DND-41 (cell line): Measurements from ENCODE around the gene ACAP2.
"Not testable (repeated sequence)": the region's sequence is repeated elsewhere in the genome, so short reads cannot be mapped to it uniquely, and the experiment has no call there.

Source experiments
- ATAC-seq: fragments of 200-7000 bp; cut with Tn5 transposase; 3 replicates; pipeline ENCODE4 v1.9.1; 2021; ENCODE audit warnings: low read depth; ENCODE audit not compliant: insufficient read depth
- DNase-seq: peaks from one replicate; pipeline ENCODE4 v3.0.0-alpha.2; 2020
- H2AFZ ChIP-seq: 2 replicates; pipeline ENCODE4 v1.6.0; 2012; ENCODE audit warnings: low read depth, low read length
- H3K27ac ChIP-seq: 2 replicates; pipeline ENCODE4 v1.5.1; 2012; ENCODE audit warnings: low read length, inconsistent platforms
- H3K27me3 ChIP-seq: fragments of 200-600 bp; sonication (generic); 2 replicates; pipeline ENCODE4 v1.6.0; 2012; ENCODE audit warnings: low read length, mild to moderate bottlenecking, inconsistent platforms; ENCODE audit not compliant: insufficient read depth, poor library complexity
- H3K36me3 ChIP-seq: 2 replicates; pipeline ENCODE4 v1.5.1; 2012; ENCODE audit warnings: low read length, inconsistent platforms; ENCODE audit not compliant: insufficient read depth
- H3K4me1 ChIP-seq: 2 replicates; pipeline ENCODE4 v1.5.1; 2012; ENCODE audit warnings: mild to moderate bottlenecking, low read length; ENCODE audit not compliant: insufficient read depth
- H3K4me2 ChIP-seq: 2 replicates; pipeline ENCODE4 v1.6.0; 2012; ENCODE audit warnings: mild to moderate bottlenecking, moderate library complexity, low read length, inconsistent platforms; ENCODE audit not compliant: insufficient read depth
- H3K4me3 ChIP-seq, 2 experiments: fragments of 200-600 bp in 1 of 2; shearing (Covaris generic) in 1 of 2; 2 replicates each; pipeline ENCODE4 v1.5.1; 2012 to 2016; ENCODE audit warnings: inconsistent platforms in 2 of 2, low read length in 2 of 2, mild to moderate bottlenecking in 2 of 2, low read depth in 1 of 2, moderate library complexity in 1 of 2
- H3K79me2 ChIP-seq: 2 replicates; pipeline ENCODE4 v1.6.0; 2012; ENCODE audit warnings: low read length, inconsistent platforms; ENCODE audit not compliant: insufficient read depth
- H3K9ac ChIP-seq: 2 replicates; pipeline ENCODE4 v1.6.0; 2012; ENCODE audit warnings: low read depth, mild to moderate bottlenecking, inconsistent platforms, low read length, moderate library complexity
- H3K9me3 ChIP-seq: 2 replicates; pipeline ENCODE4 v1.5.1; 2012; ENCODE audit warnings: low read length, moderate library complexity, mild to moderate bottlenecking, inconsistent platforms; ENCODE audit not compliant: insufficient read depth, severe bottlenecking
- H4K20me1 ChIP-seq: 2 replicates; pipeline ENCODE4 v1.6.0; 2012; ENCODE audit warnings: low read length; ENCODE audit not compliant: insufficient read depth
- EZH2 ChIP-seq: IDR thresholded peaks from 3 replicates; pipeline ENCODE4 v1.6.1; 2012; ENCODE audit warnings: borderline replicate concordance, low read depth, mild to moderate bottlenecking, moderate library complexity, low read length, inconsistent platforms; ENCODE audit not compliant: severe bottlenecking
- TF ChIP-seq, protein P1 (sequence below): IDR thresholded peaks from 2 replicates; pipeline ENCODE4 v1.5.1; 2012; ENCODE audit warnings: borderline replicate concordance, low read length, moderate library complexity, mild to moderate bottlenecking; ENCODE audit not compliant: poor library complexity, severe bottlenecking; ENCODE audit errors: extremely low read depth

ACAP2 gene

DNA sequence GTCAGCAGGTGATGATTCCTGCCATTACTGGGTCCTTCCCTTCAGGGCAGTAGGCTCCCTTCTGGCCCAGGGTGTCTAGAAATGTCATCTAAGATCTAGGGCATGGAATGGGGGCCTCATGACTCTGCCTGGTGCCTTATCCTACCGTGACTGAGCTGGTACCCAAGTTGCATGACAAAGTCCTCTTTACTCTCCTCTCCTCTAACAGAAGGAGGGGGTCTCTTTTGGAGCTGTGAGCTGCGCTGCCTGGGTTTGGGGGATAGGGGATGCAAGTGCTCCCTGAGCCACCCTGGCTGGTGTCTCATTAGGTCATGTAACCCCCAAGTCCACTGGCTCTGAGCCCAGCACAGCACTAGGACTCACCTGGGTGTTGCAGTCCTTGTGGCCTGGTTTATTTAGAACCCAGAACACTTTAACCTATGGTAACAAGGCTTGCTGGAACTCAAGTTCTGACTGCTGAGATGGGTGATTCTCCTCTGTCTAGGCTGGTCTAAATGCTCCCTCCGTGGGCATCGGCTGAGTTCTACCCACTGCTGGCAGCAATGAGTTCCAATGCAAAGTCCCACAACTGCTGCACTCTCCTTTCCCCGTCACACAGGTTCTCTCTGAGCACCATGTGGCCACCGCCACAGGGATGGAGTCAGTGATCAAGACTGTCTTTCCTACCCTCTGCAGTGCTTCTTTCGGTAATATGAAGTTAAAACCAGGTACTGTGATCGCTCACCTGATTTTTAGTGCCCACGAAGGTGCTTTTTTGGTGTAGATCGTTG is 205.8 kb downstream of the ACAP2 start:
- H3K4me1 ChIP-seq, result no peaks in the 10 kb centered on the region
- no peak overlapping the region for H3K4me2 ChIP-seq
- TF ChIP-seq, protein P1, sequence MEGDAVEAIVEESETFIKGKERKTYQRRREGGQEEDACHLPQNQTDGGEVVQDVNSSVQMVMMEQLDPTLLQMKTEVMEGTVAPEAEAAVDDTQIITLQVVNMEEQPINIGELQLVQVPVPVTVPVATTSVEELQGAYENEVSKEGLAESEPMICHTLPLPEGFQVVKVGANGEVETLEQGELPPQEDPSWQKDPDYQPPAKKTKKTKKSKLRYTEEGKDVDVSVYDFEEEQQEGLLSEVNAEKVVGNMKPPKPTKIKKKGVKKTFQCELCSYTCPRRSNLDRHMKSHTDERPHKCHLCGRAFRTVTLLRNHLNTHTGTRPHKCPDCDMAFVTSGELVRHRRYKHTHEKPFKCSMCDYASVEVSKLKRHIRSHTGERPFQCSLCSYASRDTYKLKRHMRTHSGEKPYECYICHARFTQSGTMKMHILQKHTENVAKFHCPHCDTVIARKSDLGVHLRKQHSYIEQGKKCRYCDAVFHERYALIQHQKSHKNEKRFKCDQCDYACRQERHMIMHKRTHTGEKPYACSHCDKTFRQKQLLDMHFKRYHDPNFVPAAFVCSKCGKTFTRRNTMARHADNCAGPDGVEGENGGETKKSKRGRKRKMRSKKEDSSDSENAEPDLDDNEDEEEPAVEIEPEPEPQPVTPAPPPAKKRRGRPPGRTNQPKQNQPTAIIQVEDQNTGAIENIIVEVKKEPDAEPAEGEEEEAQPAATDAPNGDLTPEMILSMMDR, result no peak
- TF ChIP-seq EZH2, result no peak
- ATAC-seq (no peak), DNase-seq (no peak)
- H2AFZ ChIP-seq, result no peak overlapping the region
- H4K20me1 ChIP-seq, result peaks cover 9% of the 10 kb centered on the region; the same call in 1 of the 2 replicates
- no peaks in the 10 kb centered on the region for H3K9me3 ChIP-seq
- H3K79me2 ChIP-seq, result 0 out of 2 replicates have a peak, but pooled peaks cover 2% of the 10 kb centered on the region
- no peaks in the 10 kb centered on the region for H3K27me3 ChIP-seq
- no peak overlapping the region for H3K4me3 ChIP-seq
- no peak overlapping the region for H3K9ac ChIP-seq
- no peak overlapping the region for H3K27ac ChIP-seq
- 0 out of 2 replicates have a peak, but pooled peaks cover 4% of the 10 kb centered on the region for H3K36me3 ChIP-seq

DNA sequence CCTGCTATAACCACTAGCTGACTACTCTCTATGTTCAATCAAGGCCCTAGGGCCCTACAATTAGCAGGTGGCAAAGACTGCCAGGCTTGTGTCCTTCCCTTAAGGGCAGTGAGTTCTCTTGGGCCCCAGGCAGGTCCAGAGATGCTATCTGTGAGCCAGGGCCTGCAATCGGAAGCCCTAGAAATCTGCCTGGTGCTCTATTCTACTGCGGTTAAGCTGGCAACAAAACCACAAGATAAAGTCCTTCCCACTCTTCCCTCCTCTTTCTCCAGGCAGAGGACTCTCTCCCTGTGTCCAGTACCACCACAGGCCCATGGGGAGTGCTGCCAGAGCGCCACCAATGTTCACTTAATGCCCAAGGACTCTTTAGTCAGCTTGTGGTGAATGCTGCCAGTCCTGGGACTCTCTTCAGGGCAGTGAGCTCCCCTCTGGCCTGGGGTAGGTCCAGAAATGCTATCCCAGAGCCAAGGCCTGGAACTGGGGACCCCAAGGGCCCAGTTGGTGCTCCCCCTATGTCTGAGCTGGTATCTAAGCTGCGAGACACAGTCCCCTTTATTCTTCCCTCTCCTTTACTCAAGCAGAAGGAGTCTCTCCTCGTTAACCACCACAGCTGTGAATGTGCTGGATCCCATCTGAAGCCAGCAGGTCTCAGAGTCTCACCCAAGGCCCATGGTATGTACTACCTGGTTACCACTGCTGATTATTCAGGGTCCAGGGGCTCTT is 206.6 kb downstream of the ACAP2 start:
- H3K36me3 ChIP-seq, result no peaks in the 10 kb centered on the region
- H4K20me1 ChIP-seq, result peaks cover 5% of the 10 kb centered on the region; the same call in 1 of the 2 replicates
- no peak for ATAC-seq
- no peaks in the 10 kb centered on the region for H3K9me3 ChIP-seq
- H2AFZ ChIP-seq, result no peak overlapping the region
- TF ChIP-seq, protein P1, result no peak
- no peak for TF ChIP-seq EZH2
- H3K4me2 ChIP-seq, result no peak overlapping the region
- no peak for DNase-seq
- no peak overlapping the region for H3K4me3 ChIP-seq
- H3K27ac ChIP-seq, result no peak overlapping the region
- H3K79me2 ChIP-seq, result 0 out of 2 replicates have a peak, but pooled peaks cover 2% of the 10 kb centered on the region
- H3K9ac ChIP-seq, result no peak overlapping the region
- no peaks in the 10 kb centered on the region for H3K4me1 ChIP-seq
- no peaks in the 10 kb centered on the region for H3K27me3 ChIP-seq

DNA sequence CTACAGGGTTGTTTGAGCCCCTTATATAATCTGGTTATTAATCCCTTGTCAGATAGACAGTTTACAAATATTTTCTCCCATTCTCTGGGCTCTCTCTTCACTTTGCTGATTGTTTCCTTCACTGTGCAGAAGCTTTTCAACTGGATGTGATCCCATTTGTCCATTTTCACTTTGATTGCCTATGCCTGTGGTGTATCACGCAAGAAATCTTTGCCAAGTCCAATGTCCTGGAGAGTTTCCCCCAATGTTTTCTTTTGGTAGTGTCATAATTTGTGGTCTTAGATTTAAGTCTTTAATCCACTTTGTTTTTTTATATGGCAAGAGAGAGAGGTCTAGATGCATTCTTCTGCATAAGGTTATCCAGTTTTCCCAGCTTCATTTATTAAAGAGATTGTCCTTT is 212.6 kb downstream of the ACAP2 start:
- Histone ChIP-seq H3K9ac (no peak overlapping the region), H3K9me3 (no peaks in the 10 kb centered on the region), H3K4me2 (no peak overlapping the region), H3K4me3 (no peak overlapping the region), H3K27me3 (no peaks in the 10 kb centered on the region), H3K79me2 (no peaks in the 10 kb centered on the region), H3K36me3 (peaks cover 14% of the 10 kb centered on the region), H3K27ac (no peak overlapping the region), H3K4me1 (no peaks in the 10 kb centered on the region), H4K20me1 (0 out of 2 replicates have a peak, but pooled peaks cover 11% of the 10 kb centered on the region), H2AFZ (no peak overlapping the region)
- DNase-seq (no peak), ATAC-seq (no peak)
- TF ChIP-seq EZH2, result no peak
- TF ChIP-seq, protein P1, result no peak

DNA sequence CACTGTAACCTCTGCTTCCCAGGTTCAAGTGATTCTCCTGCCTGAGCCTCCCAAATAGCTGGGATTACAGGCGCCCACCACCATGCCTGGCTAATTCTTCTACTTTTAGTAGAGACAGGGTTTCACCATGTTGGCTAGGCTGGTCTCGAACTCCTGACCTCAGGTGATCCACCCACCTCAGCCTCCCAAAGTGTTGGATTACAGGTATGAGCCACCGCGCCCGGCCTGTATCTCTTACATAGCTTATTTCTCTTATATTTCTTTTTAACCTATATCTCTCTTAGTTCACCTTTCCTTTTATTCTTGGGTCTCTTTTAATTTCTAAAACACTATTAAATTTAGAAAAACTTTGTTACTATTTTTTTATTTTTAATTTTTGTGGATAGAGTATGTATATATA is 213.9 kb downstream of the ACAP2 start:
- H3K79me2 ChIP-seq, H3K4me3 ChIP-seq, H3K27ac ChIP-seq, H3K27me3 ChIP-seq, DNase-seq, H3K9ac ChIP-seq, H3K4me2 ChIP-seq, H2AFZ ChIP-seq, H3K9me3 ChIP-seq, ATAC-seq, H3K4me1 ChIP-seq: not testable (repeated sequence)
- peaks cover 23% of the 10 kb centered on the region for H3K36me3 ChIP-seq
- H4K20me1 ChIP-seq, result 0 out of 2 replicates have a peak, but pooled peaks cover 12% of the 10 kb centered on the region
